Measurements from ENCODE around the gene TNNI2. TPM values are rescaled to one million over a fixed set of nuclear protein-coding genes. Genes with fewer than 3 reads are reported as not detected.

TNNI2 gene
- total RNA-seq, 1 experiment from 2014 or later: not detected

DNA sequence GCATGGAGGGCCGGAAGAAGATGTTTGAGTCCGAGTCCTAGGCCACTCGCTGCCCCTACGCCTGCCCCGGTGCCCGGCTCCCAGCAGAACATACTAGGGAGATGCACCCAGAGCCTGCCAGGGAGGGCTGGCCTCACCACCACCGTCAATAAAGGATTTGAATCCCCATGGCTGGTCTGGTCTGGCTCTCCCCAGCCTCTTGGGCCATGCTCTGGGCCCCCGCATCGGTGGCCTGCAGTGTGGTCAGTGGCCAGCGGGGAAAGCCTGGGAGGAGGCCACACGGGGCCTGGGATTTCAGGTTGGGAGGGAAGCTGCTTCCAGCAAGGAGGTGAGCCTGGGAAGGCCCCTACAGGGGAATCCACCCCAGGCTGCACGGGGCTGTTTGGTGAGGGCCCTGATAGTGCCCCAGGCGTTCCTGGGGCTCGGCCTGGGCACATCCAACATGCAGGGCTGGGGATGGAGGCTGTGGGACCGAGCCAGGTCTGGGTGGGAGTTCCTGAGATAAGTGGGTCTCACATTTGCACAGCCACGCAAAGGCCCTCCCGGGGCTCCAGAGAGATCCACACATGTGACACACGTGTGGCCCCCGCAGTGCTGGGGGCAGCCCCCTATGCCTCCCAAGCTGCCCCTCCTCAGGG is 2.8 kb downstream of the TNNI2 start:
- Histone ChIP-seq H2BK15ac (ENCODE audit: low read depth, low read length) (no peak overlapping the region), H4K20me1 (ENCODE audit: control insufficient read depth, insufficient read depth, insufficient read length) (no peaks in the 10 kb centered on the region), H3K4me1 (ENCODE audit: insufficient read depth, low read length) (no peaks in the 10 kb centered on the region), H3K18ac (ENCODE audit: insufficient read length, low read depth, low read length) (no peak overlapping the region), H3K56ac (ENCODE audit: insufficient read length, low read depth, low read length) (no peak overlapping the region), H3K79me2 (ENCODE audit: insufficient read depth, low read length) (no peaks in the 10 kb centered on the region), H3K4me2 (ENCODE audit: insufficient read depth, insufficient read length, low read length) (no peak overlapping the region), H4K91ac (ENCODE audit: insufficient read length, low read depth, low read length) (no peak overlapping the region), H4K8ac (replicated peaks; ENCODE audit: insufficient read length, low read depth, low read length) (no peak overlapping the region), H3T11ph (ENCODE audit: low read length) (no peak overlapping the region), H2AK5ac (ENCODE audit: insufficient read length, low read length) (no peak overlapping the region), H2BK120ac (ENCODE audit: low read depth, low read length, poor library complexity, severe bottlenecking) (no peak overlapping the region), H2BK20ac (ENCODE audit: low read depth, low read length, poor library complexity, severe bottlenecking) (no peak overlapping the region), H2BK12ac (ENCODE audit: insufficient read length, low read depth, low read length) (no peak overlapping the region), H3K23me2 (ENCODE audit: insufficient read length, low read depth, low read length, poor library complexity, severe bottlenecking) (no peaks in the 10 kb centered on the region), H2BK5ac (ENCODE audit: insufficient read length, low read length) (no peak overlapping the region), H4K5ac (ENCODE audit: insufficient read length, low read depth, low read length) (no peak overlapping the region), H2AFZ (ENCODE audit: low read length) (no peak overlapping the region), H3K27ac (ENCODE audit: insufficient read length, low read depth, low read length) (no peak overlapping the region), H3K79me1 (ENCODE audit: insufficient read depth, low read depth, low read length, poor library complexity, severe bottlenecking) (no peaks in the 10 kb centered on the region), H3K9ac (ENCODE audit: extremely low read depth, insufficient read length, low read length) (no peak overlapping the region), H3K14ac (ENCODE audit: insufficient read depth, low read length) (no peak overlapping the region), H3K27me3 (ENCODE audit: insufficient read depth, low read length) (no peaks in the 10 kb centered on the region), H3K23ac (ENCODE audit: insufficient read length, low read depth, low read length) (no peak overlapping the region), H3K9me3 (ENCODE audit: control insufficient read depth, low read depth, low read length) (no peaks in the 10 kb centered on the region), H3K4ac (ENCODE audit: low read depth, low read length) (no peak overlapping the region)
- DNase-seq: no peak
- H3K4me3 Mint-ChIP-seq: no peak overlapping the region
- no peaks in the 10 kb centered on the region; a peak in 1 of 5 replicates for H3K9me3 Mint-ChIP-seq
- peaks cover 0 to 4% of the 10 kb centered on the region in 2 experiments; a peak in 1 of 4 replicates for H3K4me1 Mint-ChIP-seq
- no peak overlapping the region for H3K27ac Mint-ChIP-seq
- no peaks in the 10 kb centered on the region for H3K36me3 Mint-ChIP-seq (ENCODE audit: insufficient read depth in 1 of 3, low read depth in 3 of 3)
- H3K27me3 Mint-ChIP-seq (ENCODE audit: low read depth): peaks cover 13% of the 10 kb centered on the region
- TF ChIP-seq CTCF (conservative IDR thresholded peaks at IDR 0.05): no peak
- no CpG with 5 or more reads among the region's 19 CpGs for WGBS (ENCODE audit: extremely low coverage, insufficient read length, low lambda C conversion rate)

Data from H9 (cell line).